IMR-90 (cell line): ENCODE results near the gene SERPINB10.
A peak's percentile ranks its signal among the peaks of the same experiment; 100 is the strongest.

ENCODE experiments used
- BHLHE40 ChIP-seq: fragments of 150-350 bp; IDR thresholded peaks from 2 replicates; pipeline ENCODE4 v1.6.1; 2016; ENCODE audit warnings: mild to moderate bottlenecking, low read depth, low read length
- CEBPB ChIP-seq: IDR thresholded peaks from 2 replicates; pipeline ENCODE4 v1.6.1; 2012; ENCODE audit warnings: low read depth, low read length, improper control_type of control experiment
- CHD1 ChIP-seq: IDR thresholded peaks from 2 replicates; pipeline ENCODE4 v1.6.1; 2012; ENCODE audit warnings: low read depth, low read length, improper control_type of control experiment
- ELK1 ChIP-seq: fragments of 150-350 bp; IDR thresholded peaks from 2 replicates; pipeline ENCODE4 v1.6.1; 2016; ENCODE audit warnings: low read depth, mild to moderate bottlenecking, low read length, moderate library complexity, borderline replicate concordance
- MAFK ChIP-seq: IDR thresholded peaks from 2 replicates; pipeline ENCODE4 v1.6.1; 2012; ENCODE audit warnings: low read depth, low read length, improper control_type of control experiment
- MXI1 ChIP-seq: IDR thresholded peaks from 2 replicates; pipeline ENCODE4 v1.6.1; 2012; ENCODE audit warnings: low read depth, mild to moderate bottlenecking, low read length, moderate library complexity, borderline replicate concordance
- POLR2A ChIP-seq: IDR thresholded peaks from 2 replicates; pipeline ENCODE4 v1.6.1; 2012; ENCODE audit warnings: mild to moderate bottlenecking, low read depth, low read length
- RAD21 ChIP-seq: IDR thresholded peaks from 2 replicates; pipeline ENCODE4 v1.6.1; 2012; ENCODE audit warnings: low read length, improper control_type of control experiment
- RCOR1 ChIP-seq: IDR thresholded peaks from 2 replicates; pipeline ENCODE4 v1.6.1; 2012; ENCODE audit warnings: mild to moderate bottlenecking, low read length, improper control_type of control experiment; ENCODE audit not compliant: insufficient replicate concordance
- RFX5 ChIP-seq: IDR thresholded peaks from 2 replicates; pipeline ENCODE4 v1.8.0; 2012; ENCODE audit warnings: low read depth, mild to moderate bottlenecking, low read length, moderate library complexity
- SMC3 ChIP-seq: fragments of 150-350 bp; IDR thresholded peaks from 2 replicates; pipeline ENCODE4 v1.6.1; 2016; ENCODE audit warnings: low read depth, mild to moderate bottlenecking, antibody characterized with exemption, low read length, moderate library complexity
- TF ChIP-seq, protein P1 (sequence below): conservative IDR thresholded peaks from 2 replicates; pipeline ENCODE4 v1.5.1; 2012; ENCODE audit warnings: mild to moderate bottlenecking, low read depth, low read length, improper control_type of control experiment

- TF ChIP-seq, protein P1, sequence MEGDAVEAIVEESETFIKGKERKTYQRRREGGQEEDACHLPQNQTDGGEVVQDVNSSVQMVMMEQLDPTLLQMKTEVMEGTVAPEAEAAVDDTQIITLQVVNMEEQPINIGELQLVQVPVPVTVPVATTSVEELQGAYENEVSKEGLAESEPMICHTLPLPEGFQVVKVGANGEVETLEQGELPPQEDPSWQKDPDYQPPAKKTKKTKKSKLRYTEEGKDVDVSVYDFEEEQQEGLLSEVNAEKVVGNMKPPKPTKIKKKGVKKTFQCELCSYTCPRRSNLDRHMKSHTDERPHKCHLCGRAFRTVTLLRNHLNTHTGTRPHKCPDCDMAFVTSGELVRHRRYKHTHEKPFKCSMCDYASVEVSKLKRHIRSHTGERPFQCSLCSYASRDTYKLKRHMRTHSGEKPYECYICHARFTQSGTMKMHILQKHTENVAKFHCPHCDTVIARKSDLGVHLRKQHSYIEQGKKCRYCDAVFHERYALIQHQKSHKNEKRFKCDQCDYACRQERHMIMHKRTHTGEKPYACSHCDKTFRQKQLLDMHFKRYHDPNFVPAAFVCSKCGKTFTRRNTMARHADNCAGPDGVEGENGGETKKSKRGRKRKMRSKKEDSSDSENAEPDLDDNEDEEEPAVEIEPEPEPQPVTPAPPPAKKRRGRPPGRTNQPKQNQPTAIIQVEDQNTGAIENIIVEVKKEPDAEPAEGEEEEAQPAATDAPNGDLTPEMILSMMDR, result no peak
- TF ChIP-seq RAD21 (no peak), MXI1 (no peak), POLR2A (peak; percentile 89), ELK1 (no peak), BHLHE40 (no peak), RFX5 (no peak), RCOR1 (peak; percentile 11), MAFK (no peak; the same call in 1 of the 2 replicates), CEBPB (peak; percentile 100), SMC3 (no peak), CHD1 (no peak)
These were observed 62.4 kb downstream of the SERPINB10 start, which contains the start of gene SERPINB8 for GRCh38 chr18:63969942-63970808.
